ENCODE data around the gene NFE2L3. TPM values are rescaled to one million over a fixed set of nuclear protein-coding genes. Genes with fewer than 3 reads are reported as not detected.
"Not testable (repeated sequence)": the region's sequence is repeated elsewhere in the genome, so short reads cannot be mapped to it uniquely, and the experiment has no call there.

Gene NFE2L3
- total RNA-seq, 2 experiments from 2014 or later = 19.9 to 23.8 TPM

GRCh38 chr7:26131056-26131589 is 20.9 kb upstream of the NFE2L3 start:
- Mint-ChIP-seq H3K4me3 (no peak overlapping the region), H3K36me3 (ENCODE audit: low read depth) (no peaks in the 10 kb centered on the region), H3K27ac (no peak overlapping the region), H3K4me1 (no peaks in the 10 kb centered on the region), H3K27me3 (no peaks in the 10 kb centered on the region), H3K9me3 (ENCODE audit: low read depth) (peaks cover 1% of the 10 kb centered on the region)
- ATAC-seq (no peak), DNase-seq (no peak)
- intact Hi-C loops (cut with DNase I, micrococcal nuclease) = no loop called here
- CTCF ChIA-PET = interaction anchor here (1.3 kb wide), 1 partner anchor 238 kb away, joined by 3 read pairs; no protein-coding TSS in a partner anchor
- POLR2A ChIA-PET = no interaction called here

DNA sequence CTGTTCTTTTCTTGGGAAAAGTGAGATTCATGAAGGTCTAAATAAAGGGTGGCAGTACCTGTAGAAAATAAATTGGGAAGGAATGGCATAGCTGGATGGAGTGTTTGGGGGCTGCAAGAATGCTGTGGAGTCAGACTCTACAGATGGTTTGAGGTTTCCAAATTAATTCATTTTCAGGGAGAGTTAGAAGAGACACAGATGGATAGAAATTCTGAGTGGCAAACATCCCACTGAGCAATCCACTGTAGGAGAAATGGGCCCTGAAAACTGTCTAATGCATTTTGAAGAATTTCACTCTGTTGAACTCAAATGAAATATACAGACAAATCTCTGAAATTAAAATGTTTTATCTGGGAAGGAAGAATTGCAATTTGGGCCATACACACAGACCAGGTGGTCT is 16.9 kb upstream of the NFE2L3 start:
- ATAC-seq (no peak), DNase-seq (no peak)
- no peak overlapping the region for H3K27ac Mint-ChIP-seq
- H3K4me3 Mint-ChIP-seq = no peak overlapping the region
- H3K36me3 Mint-ChIP-seq (ENCODE audit: low read depth) = no peaks in the 10 kb centered on the region
- H3K4me1 Mint-ChIP-seq = no peaks in the 10 kb centered on the region
- intact Hi-C loops (cut with DNase I, micrococcal nuclease) = no loop called here
- H3K27me3 Mint-ChIP-seq = no peaks in the 10 kb centered on the region
- ChIA-PET CTCF (interaction anchor here (1.3 kb wide), 1 partner anchor 9 kb away, joined by 3 read pairs; no protein-coding TSS in a partner anchor), POLR2A (no interaction called here)
- peaks cover 1% of the 10 kb centered on the region for H3K9me3 Mint-ChIP-seq (ENCODE audit: low read depth)

DNA sequence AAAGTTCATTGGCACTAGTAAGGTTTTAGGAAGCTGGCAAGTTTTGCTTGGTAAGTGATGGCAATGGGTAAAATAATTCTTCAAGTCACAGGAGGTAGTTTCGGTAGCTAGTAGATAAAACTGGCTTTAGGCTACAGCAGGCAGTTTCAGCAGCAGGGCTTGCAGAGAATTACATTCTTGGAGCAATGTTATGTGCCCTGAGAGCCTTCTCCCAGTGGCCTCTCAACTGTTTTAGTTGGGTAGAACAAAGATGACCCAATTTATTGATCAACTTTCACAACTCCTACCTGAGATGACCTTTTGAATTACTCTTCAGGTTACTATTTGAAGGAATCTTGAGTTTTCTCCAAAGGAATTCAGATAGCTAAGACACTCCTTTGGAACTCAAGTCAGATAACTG is 16.4 kb upstream of the NFE2L3 start:
- Mint-ChIP-seq H3K4me3 (no peak overlapping the region), H3K4me1 (no peaks in the 10 kb centered on the region), H3K9me3 (ENCODE audit: low read depth) (peaks cover 1% of the 10 kb centered on the region), H3K36me3 (ENCODE audit: low read depth) (no peaks in the 10 kb centered on the region), H3K27ac (no peak overlapping the region), H3K27me3 (no peaks in the 10 kb centered on the region)
- CTCF ChIA-PET = interaction anchor here (1.3 kb wide), 1 partner anchor 9 kb away, joined by 3 read pairs; no protein-coding TSS in a partner anchor
- no peak for ATAC-seq
- POLR2A ChIA-PET = no interaction called here
- DNase-seq = no peak
- intact Hi-C loops (cut with DNase I, micrococcal nuclease) = no loop called here

- ChIA-PET POLR2A (no interaction called here), CTCF (interaction anchor here (1.0 kb wide), 1 partner anchor 46 kb away, joined by 3 read pairs; no protein-coding TSS in a partner anchor)
- Mint-ChIP-seq H3K27ac (no peak overlapping the region), H3K4me3 (no peak overlapping the region), H3K9me3 (ENCODE audit: low read depth) (peaks cover 1% of the 10 kb centered on the region), H3K36me3 (ENCODE audit: low read depth) (no peaks in the 10 kb centered on the region), H3K27me3 (no peaks in the 10 kb centered on the region), H3K4me1 (no peaks in the 10 kb centered on the region)
- ATAC-seq = no peak
- no peak for DNase-seq
- intact Hi-C loops (cut with DNase I, micrococcal nuclease) = no loop called here
These were observed 15.2 kb upstream of the NFE2L3 start for GRCh38 chr7:26136831-26137230.

GRCh38 chr7:26140380-26140779 is 11.6 kb upstream of the NFE2L3 start:
- no peaks in the 10 kb centered on the region for H3K36me3 Mint-ChIP-seq (ENCODE audit: low read depth)
- H3K4me1 Mint-ChIP-seq = no peaks in the 10 kb centered on the region
- intact Hi-C loops (cut with DNase I, micrococcal nuclease) = no loop called here
- ChIA-PET CTCF (interaction anchor here (1.4 kb wide), 1 partner anchor 17 kb away, joined by 3 read pairs; no protein-coding TSS in a partner anchor), POLR2A (no interaction called here)
- no peak overlapping the region for H3K4me3 Mint-ChIP-seq
- H3K9me3 Mint-ChIP-seq (ENCODE audit: low read depth) = no peaks in the 10 kb centered on the region
- ATAC-seq (no peak), DNase-seq (no peak)
- H3K27me3 Mint-ChIP-seq = peaks cover 4% of the 10 kb centered on the region
- no peak overlapping the region for H3K27ac Mint-ChIP-seq

DNA sequence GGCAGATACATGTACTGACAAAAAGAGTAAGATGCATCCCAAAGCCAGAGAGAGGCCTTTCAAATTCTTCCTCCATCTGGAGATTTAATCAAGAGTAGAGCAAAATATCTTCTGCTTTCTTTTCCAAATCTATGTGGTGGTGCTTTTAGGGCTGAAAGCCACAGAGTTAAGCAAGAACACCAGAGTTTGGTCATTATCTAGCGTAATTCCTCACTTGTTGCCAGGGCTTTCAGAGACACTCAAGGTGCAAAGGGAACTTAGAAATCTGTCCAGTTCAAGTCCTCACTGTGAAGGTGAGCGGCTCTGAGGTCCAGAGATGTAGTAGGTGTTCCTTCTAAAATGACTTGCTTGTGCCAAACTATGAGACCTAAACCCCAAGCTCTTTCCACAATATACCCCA is 10.9 kb upstream of the NFE2L3 start:
- H3K36me3 Mint-ChIP-seq (ENCODE audit: low read depth) = no peaks in the 10 kb centered on the region
- CTCF ChIA-PET = interaction anchor here (0.5 to 1.4 kb wide), 2 partner anchors 16 to 78 kb away, joined by 3 to 6 read pairs; no protein-coding TSS in a partner anchor
- H3K27me3 Mint-ChIP-seq = peaks cover 4% of the 10 kb centered on the region
- H3K27ac Mint-ChIP-seq = no peak overlapping the region
- no peak for DNase-seq
- no peak for ATAC-seq
- H3K4me1 Mint-ChIP-seq = no peaks in the 10 kb centered on the region
- H3K9me3 Mint-ChIP-seq (ENCODE audit: low read depth) = no peaks in the 10 kb centered on the region
- no peak overlapping the region for H3K4me3 Mint-ChIP-seq
- POLR2A ChIA-PET = no interaction called here
- intact Hi-C loops (cut with DNase I, micrococcal nuclease) = no loop called here

- Mint-ChIP-seq H3K27ac (no peak overlapping the region), H3K4me3 (no peak overlapping the region), H3K9me3 (ENCODE audit: low read depth) (no peaks in the 10 kb centered on the region), H3K36me3 (ENCODE audit: low read depth) (no peaks in the 10 kb centered on the region), H3K4me1 (no peaks in the 10 kb centered on the region), H3K27me3 (peaks cover 4% of the 10 kb centered on the region)
- DNase-seq (no peak), ATAC-seq (no peak)
- intact Hi-C loops (cut with DNase I, micrococcal nuclease) = no loop called here
- ChIA-PET POLR2A (no interaction called here), CTCF (interaction anchor here (0.6 to 1.4 kb wide), 3 partner anchors 30 to 226 kb away, joined by 3 to 4 read pairs (median 3); no protein-coding TSS in a partner anchor)
These were observed 8.5 kb upstream of the NFE2L3 start for GRCh38 chr7:26143298-26144048.

GRCh38 chr7:26144184-26145080 is 7.6 kb upstream of the NFE2L3 start:
- Mint-ChIP-seq H3K27me3 (peaks cover 4% of the 10 kb centered on the region), H3K36me3 (ENCODE audit: low read depth) (no peaks in the 10 kb centered on the region), H3K9me3 (ENCODE audit: low read depth) (no peaks in the 10 kb centered on the region), H3K4me3 (no peak overlapping the region), H3K4me1 (no peaks in the 10 kb centered on the region), H3K27ac (no peak overlapping the region)
- ATAC-seq (no peak), DNase-seq (no peak)
- intact Hi-C loops (cut with DNase I, micrococcal nuclease) = no loop called here
- POLR2A ChIA-PET = no interaction called here
- CTCF ChIA-PET = interaction anchor here (1.1 kb wide), 1 partner anchor 9 kb away, joined by 3 read pairs; no protein-coding TSS in a partner anchor

DNA sequence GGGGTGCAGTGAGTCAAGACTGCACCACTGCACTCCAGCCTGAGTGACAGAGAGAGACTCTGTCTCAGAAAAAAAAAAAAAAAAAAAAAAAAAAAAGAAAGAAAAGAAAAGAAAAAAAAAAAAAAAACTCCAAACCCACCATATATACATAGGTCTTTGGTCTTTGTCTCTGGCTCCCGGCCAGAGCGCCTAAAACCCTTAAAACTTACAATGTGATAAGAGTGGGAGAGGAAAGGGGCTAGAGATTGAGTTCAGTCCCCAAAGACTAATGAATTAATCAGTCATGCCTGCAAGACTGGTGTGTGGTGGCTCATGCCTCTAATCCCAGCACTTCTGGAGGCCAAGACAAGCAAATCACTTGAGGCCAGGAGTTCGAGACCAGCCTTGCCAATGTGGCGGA is 6.8 kb upstream of the NFE2L3 start:
- intact Hi-C loops (cut with DNase I, micrococcal nuclease) = no loop called here

DNA sequence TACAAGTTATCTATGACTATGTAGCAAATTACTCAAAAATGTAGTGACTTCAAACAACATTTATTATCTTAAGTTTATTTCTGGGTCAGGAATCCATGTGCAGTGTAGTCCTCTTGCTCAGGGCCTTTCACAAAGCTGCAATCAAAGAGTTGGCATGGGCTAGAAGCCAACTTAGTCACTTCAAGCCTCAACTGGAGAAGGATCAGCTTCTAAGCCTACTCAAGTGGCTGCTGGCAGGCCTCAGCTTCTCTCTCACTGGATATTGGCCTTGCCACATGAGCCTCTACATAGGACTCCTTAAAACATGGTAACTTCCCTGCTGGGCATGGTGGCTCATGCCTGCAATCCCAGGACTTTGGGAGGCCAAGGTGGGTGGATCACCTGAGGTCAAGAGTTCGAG is 5.0 kb upstream of the NFE2L3 start:
- no peak overlapping the region for H3K4me3 Mint-ChIP-seq
- POLR2A ChIA-PET = no interaction called here
- DNase-seq (no peak), ATAC-seq (no peak)
- peaks cover 4% of the 10 kb centered on the region for H3K27me3 Mint-ChIP-seq
- H3K27ac Mint-ChIP-seq = no peak overlapping the region
- no peaks in the 10 kb centered on the region for H3K9me3 Mint-ChIP-seq (ENCODE audit: low read depth)
- peaks cover 10% of the 10 kb centered on the region for H3K4me1 Mint-ChIP-seq
- intact Hi-C loops (cut with DNase I, micrococcal nuclease) = no loop called here
- H3K36me3 Mint-ChIP-seq (ENCODE audit: low read depth) = no peaks in the 10 kb centered on the region
- CTCF ChIA-PET = interaction anchor here (0.6 kb wide), 1 partner anchor 18 kb away, joined by 4 read pairs; no protein-coding TSS in a partner anchor

More for the DNA sequence above, 6.8 kb upstream of the NFE2L3 start:
- Mint-ChIP-seq H3K27me3 (peaks cover 4% of the 10 kb centered on the region), H3K27ac (no peak overlapping the region), H3K4me3 (no peak overlapping the region), H3K4me1 (no peaks in the 10 kb centered on the region), H3K9me3 (ENCODE audit: low read depth) (no peaks in the 10 kb centered on the region), H3K36me3 (ENCODE audit: low read depth) (no peaks in the 10 kb centered on the region)
- no peak for DNase-seq
- no peak for ATAC-seq
- ChIA-PET POLR2A (no interaction called here), CTCF (interaction anchor here (0.7 to 1.2 kb wide), 2 partner anchors 26 to 62 kb away, joined by 4 to 5 read pairs; no protein-coding TSS in a partner anchor)

DNA sequence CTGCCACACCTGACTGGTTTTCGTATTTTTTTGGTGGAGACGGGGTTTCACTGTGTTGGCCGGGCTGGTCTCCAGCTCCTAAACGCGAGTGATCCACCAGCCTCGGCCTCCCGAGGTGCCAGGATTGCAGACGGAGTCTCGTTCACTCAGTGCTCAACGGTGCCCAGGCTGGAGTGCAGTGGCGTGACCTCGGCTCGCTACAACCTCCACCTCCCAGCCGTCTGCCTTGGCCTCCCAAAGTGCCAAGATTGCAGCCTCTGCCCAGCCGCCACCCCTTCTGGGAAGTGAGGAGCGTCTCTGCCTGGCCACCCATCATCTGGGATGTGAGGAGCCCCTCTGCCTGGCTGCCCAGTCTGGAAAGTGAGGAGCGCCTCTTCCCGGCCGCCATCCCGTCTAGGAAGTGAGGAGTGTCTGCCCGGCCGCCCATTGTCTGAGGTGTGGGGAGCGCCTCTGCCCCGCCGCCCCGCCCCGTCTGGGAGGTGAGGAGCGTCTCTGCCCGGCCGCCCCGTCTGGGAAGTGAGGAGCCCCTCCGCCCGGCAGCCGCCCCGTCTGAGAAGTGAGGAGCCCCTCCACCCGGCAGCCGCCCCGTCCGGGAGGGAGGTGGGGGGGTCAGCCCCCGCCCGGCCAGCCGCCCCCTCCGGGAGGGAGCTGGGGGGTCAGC is 4.2 kb upstream of the NFE2L3 start:
- ATAC-seq; H3K27ac Mint-ChIP-seq; H3K36me3 Mint-ChIP-seq (ENCODE audit: low read depth); H3K4me1 Mint-ChIP-seq; CTCF ChIA-PET; DNase-seq; POLR2A ChIA-PET; intact Hi-C loops (cut with DNase I, micrococcal nuclease); H3K4me3 Mint-ChIP-seq; H3K27me3 Mint-ChIP-seq; H3K9me3 Mint-ChIP-seq (ENCODE audit: low read depth): not testable (repeated sequence)

Measured in activated CD4-positive, alpha-beta T cell treated with anti-CD3 and anti-CD28 coated beads for 36 hours (primary cell).